NCI-H748 (cell line): ENCODE results near the gene HAL.

Experiments
- DNase-seq: peaks from one replicate; lab custom pipeline; 2025; ENCODE audit not compliant: unreplicated experiment; lab: John Stamatoyannopoulos, UW

The HAL gene

GRCh38 chr12:95943330-95943842 lies 52.8 kb downstream of the HAL start, which contains the start of gene AMDHD1:
AMDHD1 (plus strand) TSS chr12:95943331; CDS start chr12:95943399, 68 bp downstream.
- DNase-seq, result peak; percentile 78

DNA sequence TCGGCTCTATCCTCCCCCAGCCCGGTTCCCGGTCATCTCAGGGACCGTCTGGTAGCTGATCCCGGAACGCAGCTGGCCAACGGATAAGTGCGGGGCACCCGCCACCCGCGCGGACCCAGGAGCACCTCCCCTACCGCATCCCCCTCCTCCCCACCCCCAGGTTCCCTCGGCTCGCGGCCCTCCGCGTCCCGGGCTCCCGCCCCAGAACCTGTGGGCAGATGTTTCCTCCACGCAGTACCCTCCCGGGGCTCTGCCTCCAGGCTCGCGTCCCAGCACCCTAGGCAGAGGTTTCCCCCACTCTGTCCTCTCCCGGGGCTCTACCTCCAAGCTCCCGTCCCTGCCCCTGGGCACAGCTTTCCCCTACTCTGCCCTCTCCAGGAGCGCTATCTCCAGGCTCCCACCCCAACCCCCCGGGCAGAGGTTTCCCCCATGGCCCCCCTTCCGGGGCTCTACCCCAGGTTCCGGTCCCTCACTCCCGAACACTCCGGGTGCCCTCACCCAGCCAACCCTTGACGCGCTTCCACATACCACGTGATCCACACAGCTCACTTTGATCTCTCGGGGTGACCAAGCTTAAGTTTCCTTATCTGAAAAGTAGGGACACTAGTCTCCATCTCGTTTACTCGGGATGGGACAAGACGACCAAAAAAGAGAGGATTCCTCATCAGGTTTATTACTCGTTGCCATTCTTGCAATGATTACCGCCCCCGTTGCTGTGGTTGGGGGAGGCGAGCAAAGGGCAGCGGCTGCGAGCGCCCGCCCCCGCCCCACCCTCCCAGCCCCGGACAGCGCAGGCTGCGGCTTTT lies 53.4 kb downstream of the HAL start, which contains the start of gene CCDC38:
CCDC38 (minus strand) TSS at position 91 of the 806 bp plus-strand sequence. CDS start 6,105 bp downstream, outside the sequence.
- DNase-seq, result peak; percentile 78

GRCh38 chr12:95942101-95942523 lies 54.0 kb downstream of the HAL start:
- peak; percentile 66 for DNase-seq

GRCh38 chr12:95940514-95940913 lies 55.6 kb downstream of the HAL start:
- DNase-seq, result no peak
